Muscle layer of duodenum (tissue), 2 donors: Measurements from ENCODE around the gene OR7C1.

Experiments used
- H3K27ac ChIP-seq: one replicate; pipeline ENCODE4 v1.7.0; 2013; ENCODE audit warnings: mild to moderate bottlenecking, low read length
- H3K27me3 ChIP-seq: one replicate; pipeline ENCODE4 v1.7.0; 2013; ENCODE audit warnings: low read depth, mild to moderate bottlenecking, control low read depth, low read length
- H3K36me3 ChIP-seq, 2 donors: one replicate each; pipeline ENCODE4 v1.7.0; 2013; ENCODE audit warnings: low read length in 2 of 2, control low read depth in 1 of 2, mild to moderate bottlenecking in 1 of 2; ENCODE audit not compliant: insufficient read depth in 2 of 2, control insufficient read depth in 1 of 2
- H3K4me1 ChIP-seq, 2 donors: one replicate each; pipeline ENCODE4 v1.7.0; 2013; ENCODE audit warnings: low read length in 2 of 2, mild to moderate bottlenecking in 2 of 2, control low read depth in 1 of 2, moderate library complexity in 1 of 2; ENCODE audit not compliant: insufficient read depth in 2 of 2, control insufficient read depth in 1 of 2
- H3K4me3 ChIP-seq, 2 donors: one replicate each; pipeline ENCODE4 v1.7.0; 2013; ENCODE audit warnings: low read length in 2 of 2, low read depth in 1 of 2, mild to moderate bottlenecking in 1 of 2
- H3K9me3 ChIP-seq, 2 donors: one replicate each; pipeline ENCODE4 v1.7.0; 2013; ENCODE audit warnings: low read length in 2 of 2, control low read depth in 1 of 2, mild to moderate bottlenecking in 1 of 2; ENCODE audit not compliant: control insufficient read depth in 1 of 2
- donor health status: healthy.

OR7C1 gene

GRCh38 chr19:14763497-14764145, 71.4 kb downstream of the OR7C1 start:
- no peaks in the 10 kb centered on the region for H3K36me3 ChIP-seq

GRCh38 chr19:14762111-14762510, 72.9 kb downstream of the OR7C1 start:
- H3K27me3 ChIP-seq = no peaks in the 10 kb centered on the region
- H3K4me1 ChIP-seq = no peaks in the 10 kb centered on the region
- H3K9me3 ChIP-seq = peaks cover 0 to 6% of the 10 kb centered on the region in 2 donors
- no peaks in the 10 kb centered on the region for H3K36me3 ChIP-seq
- no peak overlapping the region for H3K27ac ChIP-seq
- H3K4me3 ChIP-seq = no peak overlapping the region

More at GRCh38 chr19:14763497-14764145, 71.4 kb downstream of the OR7C1 start:
- Histone ChIP-seq H3K4me1 (no peaks in the 10 kb centered on the region), H3K9me3 (peaks cover 0 to 6% of the 10 kb centered on the region in 2 donors), H3K27ac (no peak overlapping the region), H3K27me3 (no peaks in the 10 kb centered on the region), H3K4me3 (no peak overlapping the region)

- Histone ChIP-seq H3K36me3 (no peaks in the 10 kb centered on the region), H3K4me3 (no peak overlapping the region)
Measured at GRCh38 chr19:14761607-14762006, 73.4 kb downstream of the OR7C1 start.

GRCh38 chr19:14758816-14759215, 76.2 kb downstream of the OR7C1 start:
- H3K27ac ChIP-seq = no peak overlapping the region
- no peaks in the 10 kb centered on the region for H3K27me3 ChIP-seq
- H3K36me3 ChIP-seq = no peaks in the 10 kb centered on the region
- no peaks in the 10 kb centered on the region for H3K4me1 ChIP-seq
- no peak overlapping the region for H3K4me3 ChIP-seq
- H3K9me3 ChIP-seq = peaks cover 0 to 3% of the 10 kb centered on the region in 2 donors

More at GRCh38 chr19:14761607-14762006, 73.4 kb downstream of the OR7C1 start:
- Histone ChIP-seq H3K4me1 (no peaks in the 10 kb centered on the region), H3K9me3 (peaks cover 0 to 6% of the 10 kb centered on the region in 2 donors), H3K27ac (no peak overlapping the region), H3K27me3 (no peaks in the 10 kb centered on the region)

GRCh38 chr19:14748601-14749000, 86.4 kb downstream of the OR7C1 start:
- Histone ChIP-seq H3K36me3 (peaks cover 0 to 3% of the 10 kb centered on the region in 2 donors), H3K9me3 (peaks cover 0 to 2% of the 10 kb centered on the region in 2 donors), H3K27ac (no peak overlapping the region), H3K27me3 (no peaks in the 10 kb centered on the region), H3K4me1 (no peaks in the 10 kb centered on the region), H3K4me3 (no peak overlapping the region)
